Stimulated activated CD8-positive, alpha-beta memory T cell treated with anti-CD3 and anti-CD28 coated beads, Interleukin-7, amount 100 ng/mL, for 24 hours (primary cell): ENCODE results near the gene SNAPC4.
A peak's percentile ranks its signal among the peaks of the same experiment; 100 is the strongest.
"Not testable (repeated sequence)": the region's sequence is repeated elsewhere in the genome, so short reads cannot be mapped to it uniquely, and the experiment has no call there.

Experiments used
- DNase-seq: peaks from one replicate; pipeline ENCODE4 v3.0.0-alpha.2; 2020; ENCODE audit warnings: low read depth

The SNAPC4 gene

DNA sequence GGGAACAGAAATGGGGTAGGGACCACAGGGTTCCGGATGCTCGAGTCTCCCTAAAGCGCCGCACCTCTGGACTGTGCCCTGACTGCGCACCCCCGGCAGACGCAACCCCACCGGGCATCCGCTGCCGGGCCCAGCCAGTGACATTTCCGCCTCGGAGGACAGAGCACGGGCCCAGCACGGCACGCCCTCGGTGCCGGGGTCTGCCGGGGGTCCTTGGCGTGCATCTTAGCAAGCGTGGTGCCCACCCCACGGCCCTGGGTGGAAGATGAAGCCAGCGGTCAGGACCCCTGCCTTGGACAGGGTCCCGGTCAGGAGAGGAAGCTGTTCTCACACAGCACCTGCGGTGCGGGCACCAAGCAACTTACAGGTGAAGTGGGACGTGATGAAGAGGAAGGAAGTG, 32.6 kb upstream of the SNAPC4 start:
- no peak for DNase-seq

DNA sequence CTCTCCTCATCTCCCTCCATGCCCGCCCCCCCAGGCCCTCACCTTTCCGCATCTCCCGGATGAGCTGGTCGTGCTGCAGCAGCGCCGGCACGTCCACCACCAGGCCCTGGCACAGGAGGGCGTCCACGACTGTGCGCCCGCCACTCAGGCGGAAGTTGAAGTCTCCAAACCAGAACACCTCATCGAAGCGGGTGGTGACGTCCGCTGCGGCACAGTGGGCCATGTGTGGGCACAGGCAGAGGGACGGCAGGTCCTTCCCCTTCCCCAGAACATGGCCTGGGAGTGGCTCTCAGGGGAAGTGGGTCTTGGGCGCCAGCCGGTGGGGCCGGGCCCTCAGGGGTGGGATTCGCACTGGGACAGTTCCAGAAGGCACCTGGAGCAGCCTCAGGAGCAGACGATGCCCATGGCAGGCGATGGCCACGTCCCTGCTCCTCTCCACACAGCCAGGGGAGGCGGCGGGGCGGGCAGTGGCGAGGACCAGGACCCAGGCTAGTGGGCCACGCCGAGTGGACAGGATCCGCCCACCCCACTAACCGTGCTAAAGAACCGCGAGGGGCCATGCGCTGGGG, 31.9 kb upstream of the SNAPC4 start:
- DNase-seq: no peak

DNA sequence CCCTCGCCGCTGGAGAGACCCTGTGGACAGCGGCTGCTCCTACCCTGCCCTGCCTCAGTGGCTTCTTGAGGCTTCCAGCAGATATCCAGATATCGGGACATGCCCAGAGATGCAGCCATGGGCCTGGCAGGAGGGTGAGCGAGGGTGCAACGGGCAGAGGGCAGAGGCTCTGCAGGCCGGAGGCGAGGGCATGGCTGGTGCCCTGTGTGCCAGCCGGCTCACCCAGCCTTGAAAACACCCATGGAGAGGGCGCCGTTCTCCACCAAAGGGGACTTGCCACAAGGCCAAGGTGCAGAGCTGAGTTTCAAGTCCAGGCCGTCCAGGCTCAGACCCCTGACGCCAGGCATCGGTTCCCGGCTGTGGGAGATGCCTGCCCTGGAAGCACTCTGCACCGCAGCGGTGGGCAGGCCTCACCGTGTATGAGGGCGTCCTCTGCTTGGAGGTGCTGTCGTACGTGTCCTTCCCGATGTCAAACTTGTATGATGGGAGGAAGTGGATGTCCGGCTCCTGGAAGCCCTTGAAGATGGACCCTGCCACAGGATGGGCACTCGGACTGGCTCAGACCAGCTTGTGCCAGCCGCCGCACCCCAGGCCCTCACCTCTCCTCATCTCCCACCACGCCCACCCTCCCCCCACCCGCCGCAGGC, 30.7 kb upstream of the SNAPC4 start:
- DNase-seq: no peak

DNA sequence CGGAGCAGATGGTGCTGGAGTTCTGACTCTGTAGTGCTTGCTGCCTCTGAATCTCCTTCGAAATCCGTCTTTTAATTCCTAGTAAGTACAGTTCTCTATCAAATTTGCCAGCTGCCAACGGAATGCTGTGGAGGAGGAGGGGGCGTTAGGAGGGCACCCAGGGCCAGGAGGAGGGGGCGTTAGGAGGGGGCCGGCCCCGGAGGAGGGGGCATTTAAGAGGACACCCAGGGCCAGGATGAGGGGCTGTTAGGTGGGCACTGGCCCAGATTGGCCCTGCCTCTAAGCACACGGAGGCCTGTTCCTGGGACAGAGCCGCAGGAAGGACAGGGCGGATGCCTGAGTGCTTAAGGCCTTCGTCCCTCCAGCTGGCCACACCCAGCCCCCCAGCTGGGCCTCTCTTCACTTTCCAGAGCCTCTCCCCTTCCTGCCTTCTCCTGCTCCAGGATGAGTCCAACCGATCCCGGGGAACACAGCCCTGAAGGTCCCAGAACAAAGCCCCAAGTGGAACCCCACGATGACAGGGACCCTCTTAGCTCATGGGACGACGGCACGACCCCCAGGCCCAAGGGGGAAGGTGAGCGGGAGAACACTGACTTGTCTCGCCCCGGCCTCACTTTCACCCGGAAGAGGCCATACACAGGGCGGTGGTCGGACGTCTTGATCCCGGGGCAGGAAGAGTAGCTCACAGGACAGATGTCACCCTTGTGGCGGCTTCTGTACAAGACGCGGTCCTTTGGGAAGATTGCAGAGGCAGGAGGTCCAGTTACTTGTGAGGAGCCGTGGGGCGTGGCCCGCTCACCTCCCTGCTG, 29.9 kb upstream of the SNAPC4 start:
- no peak for DNase-seq

DNA sequence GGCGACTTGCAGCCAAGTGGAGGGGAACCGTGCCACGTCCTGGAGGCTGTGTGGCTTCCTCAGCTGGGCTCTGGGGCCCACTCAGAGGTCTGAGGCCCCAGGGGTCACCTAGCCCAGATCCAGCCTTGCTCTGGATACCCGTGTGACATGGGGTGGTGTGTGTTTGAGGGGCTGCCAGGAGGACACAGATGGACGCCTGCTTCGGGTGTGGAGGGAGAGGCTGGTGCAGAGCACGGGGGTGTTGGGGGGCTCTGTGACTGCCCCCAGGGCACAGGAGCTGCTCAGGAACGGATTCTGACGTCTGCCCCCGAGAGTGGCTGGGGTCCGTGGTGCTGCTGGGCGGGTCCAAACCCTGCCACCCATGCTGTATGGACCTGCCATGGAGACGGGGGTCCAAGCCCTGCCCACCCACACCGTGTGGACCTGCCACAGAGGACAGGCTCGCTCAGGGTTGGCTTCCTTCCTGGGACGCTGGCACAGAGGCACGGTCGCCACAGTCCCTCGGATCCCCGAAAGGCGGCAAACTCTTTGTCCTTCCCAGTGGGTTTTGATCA, 29.2 kb upstream of the SNAPC4 start:
- no peak for DNase-seq

DNA sequence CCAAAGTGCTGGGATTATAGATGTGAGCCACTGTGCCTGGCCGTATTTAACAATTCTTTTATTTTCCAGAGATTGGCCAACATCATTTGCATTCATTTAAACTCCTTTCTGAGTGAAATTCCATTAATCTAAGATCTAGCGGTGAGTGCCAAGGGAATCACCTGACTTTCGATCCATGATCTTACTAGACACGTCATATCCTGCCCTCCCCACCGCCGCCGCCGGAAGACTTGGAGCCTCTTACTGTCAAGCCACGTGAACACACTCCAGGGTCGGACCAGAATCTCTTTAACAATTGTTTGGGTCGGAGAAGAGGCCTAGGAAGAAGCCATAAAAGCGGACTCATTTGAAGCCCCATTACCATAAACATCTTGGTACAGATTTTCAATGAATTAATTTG, 26.8 kb upstream of the SNAPC4 start:
- DNase-seq: no peak

DNA sequence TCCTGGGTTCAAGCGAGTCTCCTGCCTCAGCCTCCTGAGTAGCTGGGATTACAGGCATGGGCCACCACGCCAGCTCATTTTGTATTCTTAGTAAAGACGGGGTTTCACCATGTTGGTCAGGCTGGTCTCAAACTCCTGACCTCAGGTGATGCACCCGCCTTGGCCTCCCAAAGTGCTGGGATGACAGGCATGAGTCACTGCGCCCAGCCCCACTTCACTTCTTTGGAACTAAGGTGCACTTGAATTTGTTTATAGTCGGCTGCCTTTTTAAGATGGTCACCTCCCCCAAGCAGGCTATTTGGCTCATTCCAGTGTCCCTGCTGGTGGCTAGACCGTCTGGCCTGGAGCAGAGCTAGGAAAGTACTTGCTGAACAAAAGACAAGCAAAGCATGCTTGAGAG, 25.4 kb upstream of the SNAPC4 start:
- not testable (repeated sequence) for DNase-seq

DNA sequence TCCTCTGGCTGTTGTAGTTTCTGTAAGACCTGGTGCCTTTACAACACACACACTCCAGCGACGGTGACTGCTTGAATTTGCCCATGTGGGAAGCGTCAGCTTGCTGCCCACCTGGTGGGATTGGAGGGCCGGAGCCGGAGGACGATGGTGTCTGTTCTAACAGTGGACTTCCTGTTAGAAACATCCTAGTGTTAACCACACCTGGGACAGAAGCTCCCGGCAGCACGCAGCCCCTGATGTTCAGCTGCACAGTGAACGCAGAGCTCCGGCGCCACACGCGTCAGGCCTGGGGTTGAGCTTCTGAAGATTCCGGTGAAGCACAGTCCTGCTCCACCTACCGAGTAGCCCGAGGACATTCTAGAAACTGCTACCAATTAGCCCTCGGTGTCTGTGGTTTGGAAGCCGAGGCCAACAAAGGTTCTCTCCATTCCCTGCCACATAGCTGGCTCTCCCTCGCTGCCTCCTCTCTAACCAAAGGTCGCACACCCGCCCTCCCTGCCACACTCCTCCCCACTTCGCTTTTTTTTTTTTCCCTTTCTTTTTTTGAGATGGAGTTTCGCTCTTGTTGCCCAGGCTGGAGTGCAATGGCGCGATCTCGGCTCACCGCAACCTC, 24.9 kb upstream of the SNAPC4 start:
- DNase-seq: no peak

DNA sequence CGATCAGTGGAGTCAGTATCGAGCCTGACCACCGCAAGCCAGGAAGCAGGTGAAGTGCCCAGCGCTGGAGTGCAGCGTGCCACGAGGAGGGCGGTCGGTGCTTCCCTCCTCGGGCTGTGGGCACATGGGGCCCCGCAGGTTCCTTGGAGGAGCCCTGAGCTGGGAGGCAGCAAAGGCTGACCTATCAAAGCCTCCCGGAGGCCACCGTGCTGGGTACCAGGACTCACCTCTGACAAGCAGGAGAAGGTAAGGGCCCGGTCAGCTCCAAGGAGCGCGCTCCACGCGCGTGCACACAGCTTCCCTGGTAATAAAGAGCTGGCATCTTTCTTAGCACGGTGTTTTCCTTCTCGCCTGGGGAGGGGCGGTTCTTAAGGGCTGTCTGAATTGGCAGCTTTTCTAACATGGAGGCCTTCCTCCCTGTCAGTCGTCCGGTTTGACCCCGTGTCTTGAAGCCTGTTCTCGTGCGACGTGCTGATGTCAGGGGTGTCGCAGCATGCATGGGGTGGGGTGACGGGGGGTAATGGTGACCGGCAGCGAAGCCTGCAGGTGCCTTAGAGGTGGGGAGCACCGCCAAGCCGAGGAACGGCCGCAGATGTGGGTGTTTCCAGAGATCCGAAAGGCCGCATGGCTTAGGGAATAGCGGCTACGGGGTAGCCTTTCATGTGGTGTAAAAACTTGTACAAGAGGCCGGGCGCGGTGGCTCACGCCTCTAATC, 23.6 kb upstream of the SNAPC4 start:
- DNase-seq: no peak

DNA sequence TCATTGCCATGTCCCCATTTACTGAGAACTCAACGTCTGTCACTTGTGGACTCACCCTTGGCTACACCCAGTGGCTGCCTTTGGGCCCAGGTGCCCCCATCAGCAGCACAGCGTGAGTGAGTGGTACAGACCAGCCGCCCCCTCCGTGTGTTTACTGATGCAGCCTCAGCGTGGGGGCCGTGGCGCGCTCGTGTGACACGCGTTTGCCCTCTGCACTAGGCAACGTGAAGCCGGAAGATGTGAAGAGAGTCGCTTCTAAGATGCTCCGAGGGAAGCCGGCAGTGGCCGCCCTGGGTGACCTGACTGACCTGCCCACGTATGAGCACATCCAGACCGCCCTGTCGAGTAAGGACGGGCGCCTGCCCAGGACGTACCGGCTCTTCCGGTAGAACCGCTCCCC, 22.9 kb upstream of the SNAPC4 start:
- DNase-seq: no peak

DNA sequence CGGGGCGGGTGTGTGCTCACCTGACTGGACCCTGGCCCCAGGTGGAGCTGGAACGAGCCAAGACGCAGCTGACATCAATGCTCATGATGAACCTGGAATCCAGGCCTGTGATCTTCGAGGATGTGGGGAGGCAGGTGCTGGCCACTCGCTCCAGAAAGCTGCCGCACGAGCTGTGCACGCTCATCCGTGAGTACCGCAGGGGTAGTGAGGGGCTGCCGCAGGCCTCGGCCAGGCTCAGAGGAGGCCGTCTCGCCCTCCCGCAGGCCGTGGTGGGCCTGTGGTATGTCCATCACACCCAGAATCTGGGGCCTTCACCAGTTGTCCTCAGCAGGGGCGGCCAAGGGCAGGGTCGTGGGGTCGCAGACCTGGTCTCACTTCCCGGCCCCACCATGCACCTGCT, 21.8 kb upstream of the SNAPC4 start:
- DNase-seq: no peak

DNA sequence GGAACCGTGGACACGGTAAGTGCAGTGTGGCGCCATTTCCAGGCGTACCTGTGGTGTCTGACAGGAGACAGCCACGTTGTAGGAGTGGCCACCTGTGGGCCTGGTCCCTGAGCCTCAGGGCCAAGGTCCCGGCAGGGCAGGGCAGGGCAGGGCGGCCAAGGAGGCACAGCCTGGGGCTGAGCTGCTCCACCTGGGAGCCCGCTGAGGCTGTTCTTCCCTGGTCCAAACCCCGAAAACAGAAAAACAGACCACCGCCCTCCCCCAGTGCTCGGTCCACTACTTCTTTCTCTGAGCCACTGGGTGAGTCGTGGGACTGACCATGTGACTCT, 19.1 kb upstream of the SNAPC4 start:
- no peak for DNase-seq

DNA sequence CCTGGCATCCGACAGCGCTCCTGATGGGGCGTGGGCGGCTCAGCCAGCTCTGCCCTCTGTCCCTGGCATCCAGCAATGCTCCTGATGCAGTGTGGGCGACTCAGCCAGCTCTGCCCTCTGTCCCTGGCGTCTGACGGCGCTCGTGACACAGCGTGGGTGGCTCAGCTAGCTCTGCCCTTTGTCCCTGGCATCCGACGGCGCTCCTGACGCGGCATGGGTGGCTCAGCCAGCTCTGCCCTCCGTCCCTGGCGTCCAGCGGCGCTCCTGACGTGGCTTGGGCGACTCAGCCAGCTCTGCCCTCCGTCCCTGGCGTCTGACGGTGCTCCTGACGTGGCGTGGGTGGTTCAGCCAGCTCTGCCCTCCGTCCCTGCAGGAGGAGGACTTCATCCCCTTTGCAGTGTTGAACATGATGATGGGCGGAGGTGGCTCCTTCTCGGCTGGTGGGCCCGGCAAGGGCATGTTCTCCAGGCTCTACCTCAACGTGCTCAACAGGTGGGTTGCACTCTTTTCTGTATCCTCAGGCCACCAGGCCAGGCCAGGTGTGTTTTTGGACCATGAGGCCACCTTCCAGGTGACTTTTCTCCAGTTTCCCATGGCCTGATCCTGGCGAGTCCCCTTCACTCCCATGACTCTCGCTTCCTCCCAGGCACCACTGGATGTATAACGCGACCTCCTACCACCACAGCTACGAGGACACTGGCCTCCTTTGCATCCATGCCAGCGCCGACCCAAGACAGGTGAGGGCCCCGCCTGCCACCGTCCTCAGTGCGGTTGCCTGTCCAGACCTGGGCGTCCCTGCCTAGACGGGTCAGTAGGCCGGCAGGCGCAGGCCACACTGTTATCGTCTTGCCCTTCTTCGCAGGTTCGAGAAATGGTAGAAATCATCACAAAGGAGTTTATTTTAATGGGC, 18.5 kb upstream of the SNAPC4 start:
- no peak for DNase-seq

DNA sequence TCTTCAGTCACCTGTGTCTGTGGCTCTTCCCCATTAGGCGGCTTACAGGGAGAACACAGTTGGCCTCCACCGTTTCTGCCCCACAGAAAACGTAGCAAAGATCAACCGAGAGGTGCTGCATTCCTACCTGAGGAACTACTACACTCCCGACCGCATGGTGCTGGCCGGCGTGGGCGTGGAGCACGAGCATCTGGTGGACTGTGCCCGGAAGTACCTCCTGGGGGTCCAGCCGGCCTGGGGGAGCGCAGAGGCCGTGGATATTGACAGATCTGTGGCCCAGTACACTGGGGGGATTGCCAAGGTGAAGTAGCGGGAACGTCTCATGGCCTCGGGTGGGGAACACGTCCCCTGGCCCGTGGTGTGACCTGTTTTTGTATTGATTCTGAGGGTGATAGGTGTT, 16.9 kb upstream of the SNAPC4 start:
- no peak for DNase-seq

DNA sequence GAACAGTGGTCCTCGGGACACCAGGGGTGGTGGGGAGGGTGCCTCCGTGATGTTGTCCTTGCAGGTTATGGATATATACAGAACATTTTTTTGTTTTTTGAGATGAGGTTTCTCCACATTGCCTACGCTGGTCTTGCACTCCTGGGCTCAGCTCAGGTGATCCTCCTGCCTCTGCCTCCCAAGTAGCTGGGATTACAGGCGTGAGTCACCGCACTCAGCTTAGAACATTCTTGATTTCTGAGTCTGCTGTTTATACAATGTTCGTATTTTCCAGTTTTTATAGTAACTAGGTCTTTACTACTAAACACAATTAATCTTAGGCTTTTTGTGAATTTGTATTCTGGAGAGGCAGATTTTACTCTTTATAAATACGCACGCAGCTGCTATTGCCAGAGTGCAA, 16.5 kb upstream of the SNAPC4 start:
- DNase-seq: no peak

DNA sequence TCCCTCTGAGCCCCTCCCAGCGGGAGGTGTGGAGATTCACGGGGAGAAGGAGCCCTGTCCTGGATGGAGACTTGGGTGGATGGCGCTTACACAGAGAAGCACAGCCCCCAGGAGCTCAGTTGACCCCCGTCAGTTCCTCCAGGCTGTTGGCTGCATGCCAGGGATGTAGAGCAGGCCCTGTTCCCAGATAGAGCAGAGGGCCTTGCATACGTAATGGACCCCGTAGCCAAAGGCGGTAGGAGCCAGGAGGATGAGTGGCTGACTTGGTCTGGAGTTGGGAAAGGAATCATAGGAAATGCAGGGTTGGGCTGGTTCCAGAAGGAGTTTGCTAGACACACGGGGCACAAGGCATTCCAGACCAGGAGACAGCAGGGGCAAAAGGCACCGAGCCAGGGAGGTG, 13.0 kb upstream of the SNAPC4 start:
- no peak for DNase-seq

DNA sequence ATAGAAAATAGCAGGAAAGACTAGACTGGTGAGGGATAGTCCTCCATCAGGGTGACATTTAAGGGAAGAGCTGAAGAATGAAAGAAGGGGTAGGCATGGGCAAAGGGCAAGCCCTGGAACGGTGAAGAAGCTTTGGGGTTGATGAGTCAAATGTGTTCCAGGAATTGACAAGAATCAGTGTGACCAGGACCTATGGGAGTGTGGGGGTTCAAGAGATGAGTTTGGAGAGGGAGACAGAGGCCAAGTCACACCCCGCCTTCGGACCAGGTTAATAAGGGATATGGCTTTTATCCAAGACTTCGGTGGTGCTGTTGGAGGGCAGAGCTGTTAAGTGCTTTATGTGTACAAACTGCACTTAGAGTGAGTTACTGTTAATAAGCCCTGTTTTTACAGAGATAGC, 11.4 kb upstream of the SNAPC4 start:
- no peak for DNase-seq

DNA sequence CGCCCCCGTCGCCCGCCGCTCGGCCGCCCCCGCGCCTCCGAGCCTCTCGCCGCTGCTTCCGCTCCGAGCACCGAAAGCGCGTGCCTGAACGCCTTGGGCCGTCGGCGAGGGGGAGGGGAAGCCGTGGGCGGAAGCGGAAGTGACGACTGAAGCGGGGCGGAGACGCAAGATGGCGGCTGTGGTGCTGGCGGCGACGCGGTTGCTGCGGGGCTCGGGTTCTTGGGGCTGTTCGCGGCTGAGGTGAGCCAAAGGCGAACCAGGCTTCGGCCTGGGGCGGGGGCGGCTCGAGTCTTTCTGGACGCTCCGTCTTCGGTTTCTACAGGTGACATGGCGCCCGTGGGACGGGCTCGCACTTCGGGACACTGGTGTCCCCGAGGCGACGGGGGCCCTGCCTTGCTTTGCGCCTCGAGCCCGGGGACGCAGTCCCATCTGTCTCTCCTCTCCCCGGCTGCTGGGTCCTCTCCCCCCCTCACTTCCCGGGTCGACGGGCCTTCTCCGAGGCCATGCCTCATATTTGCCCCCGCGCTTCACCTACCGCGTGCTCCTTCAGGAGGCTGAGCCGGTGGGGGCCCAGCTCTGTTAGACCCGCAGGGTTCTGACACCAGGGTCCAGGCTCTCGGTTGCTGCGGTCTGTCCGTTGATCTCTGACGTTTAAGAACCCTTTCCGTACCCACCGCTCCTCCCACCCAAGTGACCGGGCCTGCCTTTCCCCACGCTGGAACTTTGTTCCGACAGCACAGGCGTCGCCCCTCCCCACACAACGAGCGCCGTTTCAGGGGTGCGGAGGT, 10.7 kb upstream of the SNAPC4 start, which contains the start of the genes ENTR1 and PMPCA:
Gene ENTR1 (minus strand): TSS at position 115 of the 788 bp plus-strand sequence. CDS start 217 bp downstream, outside the sequence.
Gene PMPCA (plus strand): TSS at position 159 of the 788 bp plus-strand sequence. CDS start 11 bp downstream, at position 170.
- peak; percentile 95 for DNase-seq

DNA sequence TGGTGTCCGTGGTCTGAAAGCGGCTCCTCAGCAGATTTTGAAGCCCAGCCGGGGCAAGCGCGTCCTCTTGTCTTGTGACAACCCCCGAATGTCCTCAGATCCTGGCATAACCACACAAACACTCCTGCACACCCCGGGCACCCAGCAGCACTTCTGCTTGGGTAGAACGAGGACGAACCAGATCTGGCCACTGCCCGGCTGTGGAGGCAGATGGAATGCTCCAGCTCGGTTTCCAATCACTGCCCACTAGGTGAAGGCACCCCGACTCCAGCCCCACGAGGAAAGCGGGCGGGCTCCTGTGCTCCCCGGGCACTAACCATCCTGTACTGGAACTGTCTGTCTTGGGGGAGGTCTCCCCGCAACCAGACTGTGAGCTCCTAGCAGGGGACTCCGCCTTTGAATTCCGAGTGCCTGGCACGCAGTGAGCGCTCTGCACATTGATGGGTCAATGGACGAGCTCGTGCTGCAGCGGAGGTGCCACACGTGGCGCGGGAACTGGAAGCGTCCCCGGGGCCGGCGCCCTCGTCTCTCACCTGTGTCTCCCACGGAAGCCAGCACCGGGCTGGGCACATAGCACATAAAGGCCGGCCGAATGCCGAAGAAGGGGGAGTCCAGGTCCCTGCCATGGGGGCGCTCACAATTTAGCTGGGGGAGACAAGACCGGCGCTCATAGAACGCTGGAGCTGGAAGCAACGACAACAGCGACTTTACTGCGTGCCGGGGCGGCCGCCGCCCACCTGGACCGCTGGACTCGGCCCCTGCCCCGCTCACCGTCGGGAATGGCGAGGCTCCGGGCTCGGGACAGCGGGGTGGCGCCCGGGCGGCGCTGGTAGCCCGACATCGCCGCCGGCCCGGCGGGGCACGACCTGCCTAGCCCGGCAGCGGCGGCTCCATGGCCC, 9.8 kb upstream of the SNAPC4 start:
- DNase-seq: no peak
